Measurements from ENCODE around the gene MARCHF5. TPM values are rescaled to one million over a fixed set of nuclear protein-coding genes. Genes with fewer than 3 reads are reported as not detected.

The MARCHF5 gene
- total RNA-seq, 1 donor from 2014 or later, result 66.1 TPM

- Mint-ChIP-seq H3K4me1 (peaks cover 7% of the 10 kb centered on the region), H3K4me3 (no peak overlapping the region), H3K27ac (no peak overlapping the region), H3K36me3 (peaks cover 18% of the 10 kb centered on the region), H3K9me3 (no peaks in the 10 kb centered on the region), H3K27me3 (ENCODE audit: low read depth) (no peaks in the 10 kb centered on the region)
- TF ChIP-seq, protein P1, sequence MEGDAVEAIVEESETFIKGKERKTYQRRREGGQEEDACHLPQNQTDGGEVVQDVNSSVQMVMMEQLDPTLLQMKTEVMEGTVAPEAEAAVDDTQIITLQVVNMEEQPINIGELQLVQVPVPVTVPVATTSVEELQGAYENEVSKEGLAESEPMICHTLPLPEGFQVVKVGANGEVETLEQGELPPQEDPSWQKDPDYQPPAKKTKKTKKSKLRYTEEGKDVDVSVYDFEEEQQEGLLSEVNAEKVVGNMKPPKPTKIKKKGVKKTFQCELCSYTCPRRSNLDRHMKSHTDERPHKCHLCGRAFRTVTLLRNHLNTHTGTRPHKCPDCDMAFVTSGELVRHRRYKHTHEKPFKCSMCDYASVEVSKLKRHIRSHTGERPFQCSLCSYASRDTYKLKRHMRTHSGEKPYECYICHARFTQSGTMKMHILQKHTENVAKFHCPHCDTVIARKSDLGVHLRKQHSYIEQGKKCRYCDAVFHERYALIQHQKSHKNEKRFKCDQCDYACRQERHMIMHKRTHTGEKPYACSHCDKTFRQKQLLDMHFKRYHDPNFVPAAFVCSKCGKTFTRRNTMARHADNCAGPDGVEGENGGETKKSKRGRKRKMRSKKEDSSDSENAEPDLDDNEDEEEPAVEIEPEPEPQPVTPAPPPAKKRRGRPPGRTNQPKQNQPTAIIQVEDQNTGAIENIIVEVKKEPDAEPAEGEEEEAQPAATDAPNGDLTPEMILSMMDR (IDR thresholded peaks at IDR 0.05; ENCODE audit: unreplicated experiment), result no peak
- DNase-seq (ENCODE audit: low spot score in 2 of 2, unreplicated experiment in 2 of 2), result no peak
Observed at GRCh38 chr10:92309272-92309671, 18.3 kb downstream of the MARCHF5 start.

- Mint-ChIP-seq H3K4me1 (peaks cover 2% of the 10 kb centered on the region), H3K27ac (no peak overlapping the region), H3K9me3 (no peaks in the 10 kb centered on the region), H3K27me3 (ENCODE audit: low read depth) (no peaks in the 10 kb centered on the region), H3K4me3 (no peak overlapping the region), H3K36me3 (peaks cover 29% of the 10 kb centered on the region)
- no peak for DNase-seq (ENCODE audit: low spot score in 2 of 2, unreplicated experiment in 2 of 2)
- TF ChIP-seq, protein P1 (IDR thresholded peaks at IDR 0.05; ENCODE audit: unreplicated experiment), result no peak
Observed at GRCh38 chr10:92313750-92314149, 22.8 kb downstream of the MARCHF5 start.

DNA sequence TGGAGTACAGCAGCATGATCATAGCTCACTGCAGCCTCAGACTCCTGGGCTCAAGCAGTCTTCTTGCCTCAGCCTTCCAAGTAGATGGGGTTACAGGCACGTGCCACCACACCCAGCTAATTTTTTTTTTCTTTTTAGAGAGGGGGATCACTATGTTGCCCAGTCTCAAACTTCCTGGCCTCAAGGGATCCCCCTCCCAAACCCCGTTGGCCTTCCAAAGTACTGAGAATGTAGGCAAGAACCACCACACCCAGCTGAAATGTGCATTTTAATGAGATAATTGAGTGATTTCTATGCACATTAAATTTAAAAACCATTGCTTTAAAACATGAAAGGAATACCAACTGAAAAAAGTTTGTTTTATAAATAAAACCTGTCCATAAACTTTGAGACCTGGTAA lies 25.6 kb downstream of the MARCHF5 start:
- TF ChIP-seq, protein P1 (IDR thresholded peaks at IDR 0.05; ENCODE audit: unreplicated experiment), result no peak
- Mint-ChIP-seq H3K36me3 (peaks cover 42% of the 10 kb centered on the region), H3K9me3 (peaks cover 12% of the 10 kb centered on the region), H3K27me3 (ENCODE audit: low read depth) (no peaks in the 10 kb centered on the region), H3K27ac (no peak overlapping the region), H3K4me1 (no peaks in the 10 kb centered on the region), H3K4me3 (no peak overlapping the region)
- DNase-seq (ENCODE audit: low spot score in 2 of 2, unreplicated experiment in 2 of 2), result no peak

- Mint-ChIP-seq H3K27ac (no peak overlapping the region), H3K4me3 (no peak overlapping the region), H3K36me3 (peaks cover 44% of the 10 kb centered on the region), H3K27me3 (ENCODE audit: low read depth) (no peaks in the 10 kb centered on the region), H3K4me1 (no peaks in the 10 kb centered on the region), H3K9me3 (peaks cover 27% of the 10 kb centered on the region)
- DNase-seq (ENCODE audit: low spot score in 2 of 2, unreplicated experiment in 2 of 2), result no peak
- TF ChIP-seq, protein P1 (IDR thresholded peaks at IDR 0.05; ENCODE audit: unreplicated experiment), result no peak
Observed at GRCh38 chr10:92323079-92323478, 32.1 kb downstream of the MARCHF5 start.

GRCh38 chr10:92327445-92328433 lies 36.8 kb downstream of the MARCHF5 start:
- Mint-ChIP-seq H3K9me3 (peaks cover 12% of the 10 kb centered on the region), H3K4me3 (no peak overlapping the region), H3K4me1 (no peaks in the 10 kb centered on the region), H3K36me3 (peaks cover 18% of the 10 kb centered on the region), H3K27ac (no peak overlapping the region), H3K27me3 (ENCODE audit: low read depth) (no peaks in the 10 kb centered on the region)
- TF ChIP-seq, protein P1 (IDR thresholded peaks at IDR 0.05; ENCODE audit: unreplicated experiment), result no peak
- DNase-seq (ENCODE audit: low spot score in 2 of 2, unreplicated experiment in 2 of 2), result no peak
